Stimulated activated CD4-positive, alpha-beta T cell treated with anti-CD3 and anti-CD28 coated beads, Interleukin-2, amount 100 ng/mL, for 24 hours (primary cell): Measurements from ENCODE around the gene EFL1.

Experiments
- DNase-seq, 2 donors: peaks; one replicate each; pipeline ENCODE4 v3.0.0-alpha.2; 2020

The EFL1 gene

DNA sequence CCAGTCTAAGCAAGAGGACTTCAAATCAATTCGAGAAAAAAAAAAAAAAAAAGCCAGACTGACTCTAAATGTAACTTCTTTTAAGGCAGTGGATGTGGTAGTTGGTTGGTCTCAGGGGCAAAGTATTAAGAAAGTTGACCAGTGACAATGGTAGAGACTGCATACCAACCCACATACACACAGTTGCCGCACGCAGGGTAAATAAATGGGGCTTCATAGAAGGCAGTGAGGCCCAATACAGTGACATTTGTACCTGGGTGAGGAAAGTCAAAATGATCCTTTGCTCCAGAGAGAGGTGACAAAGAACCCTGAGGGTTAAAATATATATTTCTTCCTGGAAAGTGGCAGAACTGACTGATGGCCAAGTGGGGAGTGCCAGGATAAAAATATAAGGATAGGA, 116.0 kb downstream of the EFL1 start:
- no peak for DNase-seq

- DNase-seq, result no peak
Measured at GRCh38 chr15:82143390-82144385, 118.8 kb downstream of the EFL1 start.

DNA sequence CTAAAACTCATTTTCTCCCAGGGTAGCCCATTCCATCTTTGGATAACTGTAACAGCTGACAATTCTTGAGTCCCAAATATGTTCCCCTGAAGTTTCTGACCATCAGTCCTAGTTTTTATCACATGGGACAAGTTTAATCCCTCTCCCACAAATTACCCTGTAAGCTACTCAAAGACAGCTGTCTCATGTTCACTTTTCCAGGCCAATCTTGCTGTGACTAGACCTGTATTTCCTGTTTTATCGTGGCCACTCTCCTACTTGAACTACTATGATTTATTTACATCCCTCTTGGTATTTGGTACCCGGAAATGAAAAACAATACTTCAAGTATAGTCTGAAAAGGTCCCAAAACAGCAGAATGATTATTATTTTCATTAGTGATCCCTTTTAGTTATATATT, 121.6 kb downstream of the EFL1 start:
- DNase-seq, result no peak

- no peak for DNase-seq
Measured at GRCh38 chr15:82139823-82140268, 122.7 kb downstream of the EFL1 start.

DNA sequence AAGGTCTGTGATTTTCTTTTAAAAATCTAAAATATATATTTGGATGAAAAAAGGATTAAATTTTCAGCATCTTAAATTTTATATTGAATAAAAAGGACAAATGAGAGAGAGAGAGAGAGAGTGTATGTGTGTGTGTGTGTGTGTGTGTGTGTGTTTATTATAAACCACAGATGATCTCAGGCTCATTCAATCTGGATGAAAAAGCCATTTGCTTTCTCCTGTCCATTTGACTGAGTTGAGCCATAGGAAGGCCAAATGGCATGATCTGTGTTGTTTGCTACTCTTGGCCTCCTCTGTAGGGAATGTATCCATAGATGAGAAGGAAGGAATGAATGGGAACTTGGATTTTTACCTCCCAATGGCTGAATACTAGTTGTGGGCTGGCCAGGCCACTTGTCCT, 124.2 kb downstream of the EFL1 start:
- no peak for DNase-seq

DNA sequence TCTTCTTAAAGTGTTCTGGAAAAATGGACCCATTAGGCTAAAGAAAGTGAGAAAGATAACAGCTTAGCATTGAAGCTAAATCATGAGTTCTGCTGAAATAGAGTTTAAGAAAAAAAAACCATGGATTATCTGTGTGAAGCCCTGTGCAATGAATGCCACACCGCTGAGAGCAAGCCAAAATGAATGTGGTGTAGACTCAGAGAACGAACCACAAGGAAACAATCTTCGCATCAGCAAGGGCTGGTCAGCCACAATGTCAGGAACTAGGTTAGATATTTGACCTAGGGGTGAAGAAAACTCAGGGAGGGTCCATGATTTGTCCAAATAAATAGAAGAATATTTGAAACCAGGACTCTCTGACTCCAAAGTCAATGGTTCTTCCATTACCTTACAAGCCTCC, 125.3 kb downstream of the EFL1 start:
- DNase-seq, result no peak

DNA sequence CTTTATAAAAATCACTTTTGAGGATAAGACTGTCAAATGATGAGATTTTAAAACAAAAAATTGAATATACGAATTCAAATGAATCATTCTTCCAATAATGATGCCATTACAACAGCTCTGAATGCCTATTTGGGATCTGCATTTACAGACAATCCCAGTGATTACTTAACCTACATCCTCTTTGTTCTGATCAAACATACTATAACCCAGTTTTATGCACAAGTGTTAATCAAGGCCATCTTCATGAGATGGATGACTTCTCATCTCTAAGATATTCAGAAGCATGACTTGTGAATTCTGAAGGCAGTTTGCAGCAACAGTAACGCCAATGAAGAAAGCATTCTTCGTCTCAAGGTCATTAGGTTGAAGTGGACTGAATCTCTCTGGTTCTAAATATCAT, 126.4 kb downstream of the EFL1 start:
- no peak for DNase-seq

DNA sequence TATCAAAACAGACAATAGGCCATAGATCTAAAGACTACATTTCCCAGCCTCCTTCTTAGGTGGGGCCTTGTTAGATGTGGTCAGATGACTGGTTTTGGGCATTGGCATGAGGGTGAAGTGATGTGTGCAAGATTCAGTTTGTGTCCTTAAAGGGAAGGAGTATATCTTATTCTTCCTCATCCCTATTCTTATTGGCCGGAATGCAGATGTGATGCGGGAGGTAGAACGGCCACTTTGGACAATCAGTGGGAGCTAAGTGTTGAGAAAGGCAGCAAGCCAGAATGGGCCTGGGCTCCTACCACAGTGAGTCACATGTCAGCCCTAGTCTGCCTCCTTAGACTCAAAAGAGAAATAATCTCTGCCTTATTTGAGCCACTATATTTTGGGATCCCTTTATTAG, 126.9 kb downstream of the EFL1 start:
- DNase-seq, result no peak

DNA sequence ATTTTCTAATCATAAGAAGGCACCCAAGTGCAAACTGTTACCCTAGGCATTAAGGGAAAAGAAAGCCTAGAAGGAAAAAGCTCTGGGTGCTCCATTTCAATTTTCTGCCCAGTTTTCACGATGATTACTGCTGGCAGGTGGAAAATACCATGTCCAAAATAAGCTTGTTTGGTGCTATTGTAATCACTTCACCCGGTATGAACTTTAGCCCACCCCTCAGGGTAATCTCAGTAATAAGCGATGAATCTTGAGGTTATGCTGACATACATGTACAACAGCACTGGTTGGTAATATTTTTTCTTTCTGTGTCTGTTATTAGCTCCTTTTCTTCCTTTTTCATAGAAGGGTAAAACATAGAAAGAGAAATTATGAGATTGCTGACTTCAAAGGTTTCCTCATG, 128.1 kb downstream of the EFL1 start:
- no peak for DNase-seq

DNA sequence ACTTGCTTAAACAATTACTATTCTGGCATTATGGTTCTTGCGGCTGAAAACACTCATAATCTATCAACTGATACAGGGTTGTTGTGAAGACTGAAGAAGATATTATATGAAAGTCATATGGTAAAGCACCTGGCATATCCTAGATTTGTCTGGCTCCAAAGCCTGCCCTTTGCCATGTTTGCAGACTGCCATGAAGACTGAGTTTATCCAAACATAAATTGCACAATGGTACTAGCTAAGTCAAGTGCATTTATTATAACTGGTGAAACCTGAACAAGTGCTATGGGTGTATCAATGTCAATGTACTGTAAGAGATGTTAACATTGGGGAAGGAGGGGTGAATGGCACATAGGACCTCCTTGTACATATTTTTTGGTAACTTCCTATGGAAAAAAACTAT, 129.3 kb downstream of the EFL1 start:
- no peak for DNase-seq

- DNase-seq, result no peak
Measured at GRCh38 chr15:82132742-82133141, 129.8 kb downstream of the EFL1 start.

GRCh38 chr15:82132096-82132495, 130.4 kb downstream of the EFL1 start:
- no peak for DNase-seq

DNA sequence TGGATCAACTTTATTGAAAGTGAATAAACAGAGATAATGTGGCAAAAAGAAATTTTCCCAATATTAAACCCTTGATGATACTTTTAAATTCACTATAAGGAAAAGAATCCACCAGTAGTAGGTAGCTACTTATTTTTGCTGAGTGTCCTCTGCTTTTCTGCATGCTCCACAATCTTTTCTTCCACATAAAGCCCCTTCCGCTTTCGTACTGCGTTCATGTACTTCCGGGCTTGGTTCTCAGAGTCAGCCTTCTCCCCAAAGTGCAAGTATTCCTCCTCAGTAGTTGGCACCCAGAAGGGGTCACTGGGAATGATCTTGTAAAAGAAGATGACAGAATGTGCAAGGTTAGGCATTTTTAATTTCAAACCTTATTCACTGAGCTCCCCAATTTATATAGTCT, 132.3 kb downstream of the EFL1 start:
- DNase-seq, result no peak

DNA sequence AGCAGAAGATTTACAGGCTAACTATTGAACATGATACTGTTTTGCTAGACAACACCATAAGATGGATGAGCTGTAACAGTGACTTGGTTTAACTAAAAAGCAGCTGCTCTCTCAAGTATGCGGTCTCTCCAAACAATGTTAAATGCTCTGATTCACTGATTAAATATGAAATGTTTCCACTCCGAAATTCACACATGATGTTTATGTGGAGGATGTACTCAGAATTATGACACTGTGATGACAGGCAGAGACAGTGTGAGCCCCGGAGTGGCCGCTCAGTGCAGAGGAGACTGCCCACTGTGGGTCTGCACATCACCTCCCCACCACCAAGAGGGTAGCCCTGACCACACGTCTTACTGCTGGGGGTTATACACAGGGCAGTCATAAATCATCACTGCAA, 132.8 kb downstream of the EFL1 start:
- no peak for DNase-seq

DNA sequence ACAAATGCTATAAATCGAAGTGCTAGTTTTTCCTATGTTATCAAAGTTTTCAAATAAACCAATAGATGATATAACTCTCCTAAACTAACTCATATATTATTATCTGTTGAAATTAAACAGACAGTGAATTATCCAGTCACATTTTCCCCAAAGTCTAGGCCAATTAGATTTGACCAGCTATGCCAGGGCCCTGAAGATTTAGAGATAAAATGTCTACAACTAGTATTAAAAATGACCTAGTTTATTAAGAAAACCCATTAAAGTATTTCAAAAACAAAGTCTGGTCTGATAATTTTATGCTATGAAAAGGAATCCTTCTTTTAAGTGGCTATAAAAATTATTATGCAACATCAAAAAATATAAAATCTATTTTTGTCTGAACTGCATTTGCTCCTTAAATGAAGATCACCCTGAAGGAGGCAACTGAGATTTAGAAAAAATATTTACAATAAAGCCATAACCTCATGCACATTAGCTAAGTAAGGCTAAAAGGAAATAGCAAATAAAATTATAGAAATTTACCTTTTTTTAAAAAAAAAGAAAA, 133.3 kb downstream of the EFL1 start:
- DNase-seq, result no peak

GRCh38 chr15:82128401-82129148, 134.0 kb downstream of the EFL1 start:
- DNase-seq, result no peak

GRCh38 chr15:82127581-82127980, 135.0 kb downstream of the EFL1 start:
- no peak for DNase-seq

DNA sequence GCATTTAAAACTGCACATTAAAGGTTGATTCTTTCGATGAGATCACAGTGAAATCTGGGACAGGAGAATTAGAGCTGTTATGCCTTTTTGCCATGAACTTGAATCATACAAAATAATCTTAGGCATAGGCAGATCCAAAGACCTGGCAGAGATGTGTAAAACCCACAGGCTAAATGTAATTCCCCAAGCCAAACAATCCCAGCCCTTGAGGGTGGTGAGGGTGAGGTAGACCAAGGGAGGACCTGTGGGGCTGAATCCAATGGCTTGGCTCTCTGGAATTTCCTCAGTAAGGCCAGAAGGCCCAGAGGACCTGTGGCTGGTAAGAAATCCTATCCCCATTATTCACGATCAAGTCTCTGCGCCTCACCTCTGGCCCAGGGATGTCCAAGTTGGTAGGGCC, 136.2 kb downstream of the EFL1 start:
- DNase-seq, result no peak

- DNase-seq, result no peak
Measured at GRCh38 chr15:82124331-82125263, 137.9 kb downstream of the EFL1 start.

GRCh38 chr15:82122746-82123400, 139.7 kb downstream of the EFL1 start:
- no peak for DNase-seq

GRCh38 chr15:82118040-82118439, 144.5 kb downstream of the EFL1 start:
- no peak for DNase-seq

- DNase-seq, result no peak
Measured at GRCh38 chr15:82117296-82117695, 145.2 kb downstream of the EFL1 start.
